OCI-LY1 (cell line): ENCODE data around the gene CTSV.

Experiments used
- EZH2 ChIP-seq: fragments of 200-600 bp; sonication (generic), shearing (Covaris generic); IDR thresholded peaks from 2 replicates; pipeline ENCODE4 v1.8.0; 2017; ENCODE audit warnings: borderline replicate concordance, mixed run types, mild to moderate bottlenecking, antibody characterized with exemption, low read length, moderate library complexity, mixed read lengths
- TF ChIP-seq, protein P1 (sequence below): fragments of 200-600 bp; sonication (generic), shearing (Covaris generic); IDR thresholded peaks from 2 replicates; pipeline ENCODE4 v1.5.1; 2017; ENCODE audit warnings: mild to moderate bottlenecking, antibody characterized with exemption, low read length, moderate library complexity, mixed read lengths

DNA sequence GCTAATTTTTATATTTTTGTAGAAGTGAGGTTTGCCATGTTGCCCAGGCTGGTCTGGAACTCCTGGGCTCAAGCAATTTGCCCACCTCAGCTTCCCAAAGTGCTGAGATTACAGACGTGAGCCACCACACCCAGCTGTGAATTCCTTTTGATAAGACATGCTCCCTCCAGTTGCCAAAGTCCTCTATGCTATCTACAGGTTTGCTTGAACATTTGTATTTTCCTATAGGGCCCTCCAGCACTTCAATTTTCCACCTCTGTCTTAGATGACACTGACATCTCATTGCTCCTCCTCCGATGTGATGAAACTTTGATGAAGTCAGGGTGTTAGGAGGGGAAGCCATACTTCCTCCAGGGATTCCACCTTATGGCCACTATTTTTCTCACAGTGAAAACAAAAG lies 25.2 kb upstream of the CTSV start:
- TF ChIP-seq, protein P1, sequence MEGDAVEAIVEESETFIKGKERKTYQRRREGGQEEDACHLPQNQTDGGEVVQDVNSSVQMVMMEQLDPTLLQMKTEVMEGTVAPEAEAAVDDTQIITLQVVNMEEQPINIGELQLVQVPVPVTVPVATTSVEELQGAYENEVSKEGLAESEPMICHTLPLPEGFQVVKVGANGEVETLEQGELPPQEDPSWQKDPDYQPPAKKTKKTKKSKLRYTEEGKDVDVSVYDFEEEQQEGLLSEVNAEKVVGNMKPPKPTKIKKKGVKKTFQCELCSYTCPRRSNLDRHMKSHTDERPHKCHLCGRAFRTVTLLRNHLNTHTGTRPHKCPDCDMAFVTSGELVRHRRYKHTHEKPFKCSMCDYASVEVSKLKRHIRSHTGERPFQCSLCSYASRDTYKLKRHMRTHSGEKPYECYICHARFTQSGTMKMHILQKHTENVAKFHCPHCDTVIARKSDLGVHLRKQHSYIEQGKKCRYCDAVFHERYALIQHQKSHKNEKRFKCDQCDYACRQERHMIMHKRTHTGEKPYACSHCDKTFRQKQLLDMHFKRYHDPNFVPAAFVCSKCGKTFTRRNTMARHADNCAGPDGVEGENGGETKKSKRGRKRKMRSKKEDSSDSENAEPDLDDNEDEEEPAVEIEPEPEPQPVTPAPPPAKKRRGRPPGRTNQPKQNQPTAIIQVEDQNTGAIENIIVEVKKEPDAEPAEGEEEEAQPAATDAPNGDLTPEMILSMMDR, result no peak
- no peak for TF ChIP-seq EZH2
